ENCODE data around the gene CPD.
A peak's percentile ranks its signal among the peaks of the same experiment; 100 is the strongest.
"Not testable (repeated sequence)": the region's sequence is repeated elsewhere in the genome, so short reads cannot be mapped to it uniquely, and the experiment has no call there.

Gene CPD

DNA sequence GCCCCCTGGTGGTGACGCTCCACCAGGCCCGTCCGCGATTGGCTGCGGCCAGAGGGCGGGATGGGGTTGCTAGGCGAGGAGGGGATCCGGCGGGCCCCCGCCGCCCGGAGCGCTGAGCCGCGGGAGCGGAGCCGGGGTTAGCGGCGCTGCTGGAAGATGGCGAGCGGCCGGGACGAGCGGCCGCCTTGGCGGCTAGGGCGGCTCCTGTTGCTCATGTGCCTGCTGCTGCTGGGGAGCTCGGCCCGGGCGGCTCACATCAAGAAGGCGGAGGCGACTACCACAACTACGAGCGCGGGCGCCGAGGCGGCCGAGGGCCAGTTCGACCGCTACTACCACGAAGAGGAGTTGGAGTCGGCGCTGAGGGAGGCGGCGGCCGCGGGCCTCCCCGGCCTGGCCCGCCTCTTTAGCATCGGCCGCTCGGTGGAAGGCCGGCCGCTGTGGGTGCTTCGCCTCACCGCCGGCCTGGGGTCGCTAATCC, at the start of gene CPD:
CPD (plus strand) TSS at position 103 of the 478 bp plus-strand sequence; CDS start at position 157, 54 bp downstream.
- peak; percentile 93 for DNase-seq

DNA sequence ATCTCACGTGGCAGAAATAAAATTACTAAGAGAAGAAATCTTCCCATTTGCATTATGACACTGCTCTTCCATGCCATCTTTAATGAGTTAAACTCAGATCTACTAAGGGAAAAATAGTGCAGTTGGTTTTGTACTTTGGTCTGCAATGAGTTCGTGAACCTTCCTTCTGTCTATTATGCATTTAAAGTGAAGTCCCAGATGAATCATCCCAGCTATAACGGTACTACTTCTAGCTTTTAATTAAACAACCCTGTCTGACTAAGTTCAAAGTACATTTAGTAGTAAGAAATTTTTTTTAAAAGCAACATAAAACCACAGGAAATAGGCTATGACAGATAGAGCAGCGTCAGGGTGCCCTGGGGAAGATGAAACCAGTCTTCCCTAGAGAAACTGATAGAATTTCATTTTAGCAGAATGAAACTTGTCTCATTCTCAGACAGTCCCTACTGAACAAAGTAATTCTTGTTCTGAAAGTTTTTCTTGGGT, 46.6 kb upstream of the CPD start:
- no peak for DNase-seq

DNA sequence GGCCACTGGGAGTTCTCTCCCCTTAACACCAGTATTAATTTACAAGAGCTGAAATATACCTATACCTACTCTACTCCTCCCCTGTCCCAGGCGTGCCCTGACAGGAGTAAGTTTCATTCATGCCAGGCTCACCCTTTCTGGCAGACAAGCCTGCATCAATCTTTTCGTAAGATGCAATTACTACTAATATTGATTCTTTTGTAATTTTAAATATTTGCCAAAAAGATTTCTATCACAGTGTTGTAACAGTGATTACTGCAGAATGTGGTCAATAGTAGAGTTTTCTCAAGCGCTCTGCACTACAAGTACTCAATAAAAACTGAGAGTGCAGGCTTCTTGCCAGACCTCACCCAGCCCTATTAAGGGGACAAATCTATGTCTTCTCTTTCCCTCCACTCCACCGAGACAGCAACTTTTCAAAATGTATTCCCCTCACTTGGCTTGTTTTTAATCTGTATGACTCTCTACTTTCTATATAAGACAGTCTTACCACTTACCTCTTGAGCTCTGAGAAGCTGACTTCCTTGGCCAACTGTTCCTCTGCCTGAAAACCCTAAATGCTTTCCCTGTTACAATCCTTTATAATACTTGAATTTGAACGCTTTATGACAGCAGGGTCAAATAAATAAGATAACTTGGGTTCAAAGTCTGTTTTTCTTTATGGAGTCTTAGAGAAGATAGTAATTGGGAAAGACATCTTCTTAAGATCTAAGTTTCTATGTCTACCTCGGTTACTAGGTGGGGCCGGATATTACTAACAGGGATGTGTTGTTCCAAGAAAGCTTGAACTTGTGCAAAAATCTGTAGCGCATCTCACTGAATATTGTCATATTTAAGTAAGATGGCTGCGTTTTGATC, 45.0 kb upstream of the CPD start, which contains the start of gene TMIGD1:
TMIGD1 (minus strand) TSS at position 555 of the 858 bp plus-strand sequence. CDS start 1,924 bp downstream, outside the sequence.
- no peak for DNase-seq

DNA sequence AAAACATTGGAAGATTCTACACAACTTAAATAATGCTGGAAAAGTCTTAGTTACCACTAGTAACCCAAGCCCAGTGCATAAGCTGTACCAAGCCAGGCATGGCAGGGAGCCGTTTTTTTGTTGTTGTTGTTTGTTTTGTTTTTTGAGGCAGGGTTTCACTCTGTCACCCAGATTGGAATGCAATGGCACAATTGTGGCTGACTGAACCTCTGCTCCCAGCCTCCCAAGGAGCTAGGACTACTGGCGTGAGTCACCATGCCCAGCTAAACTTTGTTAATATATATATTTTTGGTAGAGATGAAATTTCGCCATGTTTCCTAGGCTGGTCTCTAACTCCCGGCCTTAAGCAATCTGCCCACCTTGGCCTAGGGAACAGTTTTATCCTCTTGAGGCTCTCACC, 44.3 kb upstream of the CPD start:
- DNase-seq: no peak

DNA sequence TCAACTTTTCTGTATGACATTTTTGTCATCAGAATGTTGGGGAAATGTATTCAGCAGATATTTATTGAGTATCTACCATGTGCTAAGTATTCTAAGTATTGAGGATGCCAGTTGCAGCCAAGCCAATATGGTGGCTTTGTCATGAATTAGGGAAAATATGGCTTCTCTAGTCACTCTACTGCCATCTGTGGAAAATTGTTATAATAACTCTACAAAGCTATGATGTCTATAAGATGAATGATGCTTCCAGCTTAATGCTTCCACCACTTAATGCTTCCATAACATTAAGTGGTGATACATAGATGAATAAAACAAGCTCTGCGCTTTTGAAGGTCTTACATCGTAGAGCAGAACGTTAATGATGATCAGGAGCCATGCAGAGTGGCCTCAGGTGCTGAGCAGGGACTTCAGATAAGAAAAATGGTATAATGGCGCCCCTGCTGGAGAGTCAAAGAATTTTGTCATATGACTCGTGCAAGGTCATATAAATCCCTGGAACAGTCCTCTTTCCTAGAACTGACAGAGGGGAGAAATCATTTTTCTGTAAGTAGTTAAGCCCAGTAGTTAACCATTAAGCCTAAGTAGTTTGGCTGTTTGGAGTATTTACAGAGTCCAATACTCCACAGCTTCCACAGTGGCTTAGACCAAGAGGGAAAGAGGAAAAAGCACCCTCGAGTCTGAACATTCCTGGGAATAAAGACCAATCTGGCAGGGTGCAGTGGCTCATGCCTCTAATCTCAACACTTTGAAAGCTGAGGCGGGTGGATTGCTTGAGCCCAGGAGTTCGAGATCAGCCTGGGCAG, 42.2 kb upstream of the CPD start:
- peak; percentile 38 for DNase-seq

DNA sequence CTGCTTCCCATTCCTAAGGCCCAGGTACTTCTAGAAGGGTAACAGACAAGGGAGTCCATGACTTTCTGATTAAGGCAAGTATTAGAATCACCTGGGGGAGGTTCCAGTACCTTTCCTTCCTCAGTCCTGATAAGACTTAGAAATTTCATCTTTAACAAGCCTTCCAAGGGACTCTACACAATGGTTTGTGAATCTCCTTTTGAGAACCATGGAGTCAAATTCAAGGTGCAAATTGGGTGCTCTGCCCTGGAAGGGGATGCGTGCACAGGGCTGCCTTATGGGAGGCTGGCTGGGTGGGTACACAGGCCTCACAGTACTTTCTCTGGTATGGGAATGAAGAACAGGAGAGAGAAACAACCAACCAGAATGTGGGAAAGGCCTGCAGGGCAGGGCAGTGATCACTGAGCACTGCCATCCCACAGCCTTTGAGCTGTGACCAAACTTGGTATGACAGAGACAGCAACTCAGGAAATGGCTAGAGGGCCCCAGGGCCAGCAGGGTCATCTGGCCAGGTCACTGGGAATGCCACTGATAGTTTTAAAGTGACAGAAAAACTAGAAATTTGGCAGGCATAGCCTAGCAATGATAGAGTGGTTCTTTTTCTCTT, 41.2 kb upstream of the CPD start:
- no peak for DNase-seq

DNA sequence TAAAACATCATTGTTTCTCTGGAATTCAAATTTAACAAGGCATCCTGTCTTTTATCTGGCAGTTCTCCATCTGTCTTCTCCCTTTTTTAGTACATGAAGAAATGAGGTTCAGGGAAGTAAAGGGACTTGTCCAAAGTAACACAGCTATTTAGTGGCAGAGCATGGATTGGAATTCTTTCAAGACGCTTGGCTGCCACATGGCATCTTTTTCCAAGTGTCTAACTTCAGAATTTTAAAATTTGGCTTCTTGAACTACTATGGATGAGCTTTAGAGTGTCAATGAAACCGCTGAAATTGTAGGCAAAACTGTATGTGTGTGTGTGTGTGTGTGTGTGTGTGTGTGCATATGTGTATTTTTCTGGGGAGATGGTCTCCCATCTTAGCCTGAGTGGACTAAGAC, 39.6 kb upstream of the CPD start:
- no peak for DNase-seq

DNA sequence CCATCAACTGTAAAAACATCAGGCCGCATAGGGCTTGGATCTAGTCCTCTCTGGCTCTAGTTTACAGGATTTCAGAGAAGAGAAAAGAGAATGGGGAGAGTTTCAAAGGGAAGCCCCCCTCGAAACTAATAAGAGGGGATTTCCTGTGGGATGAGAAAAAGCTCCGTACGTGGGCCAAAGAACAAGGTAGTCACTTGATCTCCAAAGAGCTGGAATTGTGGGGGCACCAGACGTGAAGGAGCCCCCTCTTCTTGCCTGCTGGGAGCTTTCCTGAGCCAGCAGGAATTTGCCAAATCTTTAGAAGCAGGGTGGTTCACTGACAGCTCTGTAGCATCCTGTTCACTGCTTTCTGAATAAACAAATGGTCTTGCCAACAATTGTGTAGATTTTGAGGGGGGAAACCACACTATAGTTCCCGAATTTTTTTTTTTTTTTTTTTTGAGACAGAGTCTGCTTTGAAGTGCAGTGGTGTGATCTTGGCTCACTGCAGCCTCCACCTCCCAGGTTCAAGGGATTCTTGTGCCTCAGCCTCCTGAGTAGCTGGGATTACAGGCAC, 37.8 kb upstream of the CPD start:
- no peak for DNase-seq

DNA sequence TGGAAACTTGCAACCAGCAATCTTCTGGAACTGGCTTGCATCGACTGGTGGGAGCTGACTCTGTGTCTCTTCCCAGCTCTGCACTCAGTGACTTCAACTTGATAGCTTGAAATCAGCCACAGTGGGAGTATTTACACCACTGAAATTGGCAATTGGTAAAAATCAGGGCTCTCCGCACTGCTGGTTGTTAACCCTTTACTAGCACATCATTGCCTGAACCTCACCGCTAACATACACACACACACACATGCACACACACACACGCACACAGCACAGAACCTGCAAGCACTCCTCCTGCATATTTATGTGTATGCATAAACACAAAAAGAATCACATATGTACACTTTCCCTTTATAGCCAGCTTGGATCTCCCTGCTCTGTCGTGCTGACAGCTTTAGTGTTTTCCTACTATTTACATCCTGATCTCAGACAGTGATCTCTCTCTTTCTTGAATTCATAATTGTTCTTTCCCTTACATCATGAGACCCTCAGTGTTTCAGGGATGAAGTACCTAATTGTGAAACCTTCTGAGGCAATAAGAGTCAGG, 37.0 kb upstream of the CPD start:
- DNase-seq: no peak

DNA sequence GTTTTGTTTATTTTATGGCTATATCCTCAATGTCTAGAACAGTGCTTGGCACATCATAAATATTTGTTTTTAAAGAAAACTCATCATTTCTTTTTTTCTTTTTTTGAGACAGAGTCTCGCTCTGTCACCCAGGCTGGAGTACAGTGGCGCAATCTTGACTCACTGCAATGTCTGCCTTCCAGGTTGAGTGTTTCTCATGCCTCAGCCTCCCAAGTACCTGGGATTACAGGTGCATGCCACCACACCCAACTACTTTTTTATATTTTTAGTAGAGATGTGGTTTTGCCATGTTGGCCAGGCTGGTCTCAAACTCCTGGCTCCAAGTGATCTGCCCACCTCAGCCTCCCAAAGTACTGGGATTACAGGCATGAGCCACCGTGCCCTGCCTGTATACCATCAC, 35.5 kb upstream of the CPD start:
- DNase-seq: not testable (repeated sequence)

DNA sequence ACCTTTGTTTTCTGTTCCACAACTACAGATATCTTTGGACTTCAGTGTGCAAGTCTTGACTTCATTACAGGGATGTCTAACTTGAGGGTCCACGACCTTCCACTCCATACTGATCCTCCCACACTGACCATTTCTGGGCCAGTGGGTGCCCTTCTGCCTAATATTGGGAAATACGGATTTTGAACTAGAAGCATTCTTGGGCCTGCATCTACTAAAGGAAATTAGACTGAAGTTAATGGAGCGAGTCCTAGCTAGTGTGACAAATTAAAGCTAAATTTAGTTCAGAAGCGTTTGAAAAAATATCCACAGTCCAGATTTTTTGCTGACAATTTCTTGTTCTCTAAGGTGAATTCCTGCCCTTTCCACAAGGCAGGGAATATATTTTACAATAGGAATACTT, 34.9 kb upstream of the CPD start:
- DNase-seq: no peak

DNA sequence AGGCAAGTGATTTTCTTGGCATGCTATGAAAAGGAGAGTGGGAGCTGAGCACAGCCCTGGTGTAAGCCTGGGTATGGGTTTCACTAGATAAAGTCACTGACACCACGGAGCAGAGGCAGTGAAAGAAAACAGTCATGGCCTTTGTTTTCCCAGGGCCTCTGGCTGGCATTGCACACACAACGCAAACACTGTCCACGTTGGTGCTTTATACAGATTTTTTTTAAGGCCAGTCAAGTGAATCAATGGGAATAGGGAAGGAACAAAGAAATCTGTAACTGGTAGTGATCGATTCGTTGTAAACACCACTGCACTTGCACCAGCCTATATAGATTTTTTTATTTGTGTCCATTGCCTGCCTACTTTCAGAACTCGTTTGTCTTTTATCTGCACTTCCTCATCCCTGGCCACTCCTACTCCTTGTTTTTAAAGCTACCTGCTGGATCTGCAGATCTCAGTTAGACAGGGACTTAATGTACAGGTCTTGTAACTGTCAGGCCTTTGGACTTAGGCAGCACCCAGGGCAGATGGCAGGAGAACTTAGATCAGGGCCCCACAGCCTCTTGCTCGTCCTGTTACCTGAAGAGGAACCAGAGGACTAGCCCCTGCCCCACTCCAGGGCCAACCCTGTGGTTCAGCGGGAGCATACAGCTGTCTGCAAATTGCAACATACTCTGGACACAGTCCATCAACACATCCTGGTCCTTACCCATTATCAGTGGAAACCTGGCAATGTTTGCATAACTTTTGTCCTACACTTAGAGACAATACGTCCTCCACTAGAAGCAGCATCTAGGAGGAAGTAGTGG, 34.2 kb upstream of the CPD start:
- DNase-seq: peak; percentile 38

DNA sequence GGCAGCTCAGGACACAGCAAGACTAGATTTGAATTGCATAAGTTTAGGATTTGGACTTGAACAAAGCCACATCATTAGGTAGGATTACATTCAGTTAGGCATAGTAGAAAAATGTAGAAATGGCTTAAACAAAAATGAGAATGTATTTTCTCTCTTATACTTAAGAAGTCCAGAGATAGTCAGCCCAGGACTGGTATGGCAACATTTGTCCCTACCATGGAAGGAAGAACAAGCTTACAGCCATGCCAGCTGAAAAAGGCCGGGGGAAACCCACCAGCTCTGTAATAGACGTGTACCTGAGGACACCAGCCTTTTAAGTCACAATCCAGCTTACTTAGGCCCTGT, 33.7 kb upstream of the CPD start:
- DNase-seq: no peak

DNA sequence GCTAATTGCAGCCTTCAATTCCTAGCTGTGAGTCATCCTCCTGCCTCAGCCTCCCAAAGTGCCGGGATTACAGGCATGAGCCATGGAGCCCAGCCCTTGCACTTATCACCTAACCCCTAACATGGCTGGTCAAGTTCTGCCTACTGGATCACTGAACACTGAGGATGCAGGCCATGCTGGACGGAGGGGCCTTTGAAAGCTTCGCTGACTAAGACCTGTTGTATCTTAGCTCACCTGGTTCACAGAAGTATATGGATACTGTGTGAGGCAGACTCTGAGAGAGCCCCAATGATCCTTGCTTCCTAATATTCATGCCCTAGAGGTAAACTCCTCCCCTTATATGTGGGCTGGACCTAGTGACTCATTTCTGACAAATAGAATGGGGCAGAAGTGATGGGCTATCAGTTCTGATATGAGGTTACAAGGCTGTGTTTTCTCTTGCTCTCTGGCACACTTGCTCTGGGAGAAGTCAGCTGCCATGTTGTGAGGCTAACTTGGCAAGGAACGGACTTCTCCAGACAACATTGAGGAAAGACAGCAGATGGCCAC, 33.1 kb upstream of the CPD start:
- no peak for DNase-seq

DNA sequence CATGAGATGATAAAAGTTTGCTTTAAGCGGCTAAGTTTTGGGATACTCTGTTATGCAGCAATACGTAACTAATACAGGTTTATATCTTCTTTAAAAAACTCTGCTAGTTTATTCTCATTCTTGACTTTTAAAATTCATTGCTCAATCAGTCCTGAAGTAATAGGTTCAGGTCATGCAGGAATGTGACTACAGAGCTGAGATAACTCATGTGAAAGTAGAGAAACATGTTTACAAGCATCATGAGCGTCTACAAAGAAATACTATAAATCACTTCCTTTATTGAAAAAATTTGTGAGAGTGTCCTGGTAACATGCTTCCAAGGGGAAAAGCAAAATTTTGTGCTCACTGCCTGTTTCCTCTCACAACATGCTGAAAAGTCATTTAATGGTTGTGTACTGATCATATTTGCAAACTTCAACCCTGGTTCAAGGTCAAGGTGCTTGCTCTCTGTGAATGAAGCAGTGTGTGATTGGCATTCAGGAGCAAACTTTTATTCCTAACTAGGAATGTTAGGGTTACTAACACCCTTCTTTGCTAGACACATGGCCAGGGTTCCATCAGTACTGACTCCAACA, 32.4 kb upstream of the CPD start:
- DNase-seq: no peak

DNA sequence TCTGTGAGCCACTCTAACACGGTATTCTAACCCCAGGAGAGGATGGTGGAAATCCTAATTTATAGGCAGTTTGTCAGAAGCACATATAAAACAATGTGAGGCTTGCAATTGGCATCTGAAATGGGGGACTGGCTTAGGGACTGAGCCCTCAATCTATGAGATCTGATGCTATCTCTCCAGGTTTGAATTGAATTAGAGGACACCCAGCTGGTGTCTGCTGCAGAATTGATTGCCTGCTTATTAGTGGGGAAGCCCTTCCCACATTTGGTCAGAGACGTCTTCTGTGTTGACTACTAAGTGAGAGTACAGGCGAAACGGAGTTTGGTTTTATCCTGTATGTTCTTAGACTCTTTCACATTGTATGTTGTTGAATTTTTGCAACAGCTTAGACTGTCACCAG, 31.2 kb upstream of the CPD start:
- no peak for DNase-seq

DNA sequence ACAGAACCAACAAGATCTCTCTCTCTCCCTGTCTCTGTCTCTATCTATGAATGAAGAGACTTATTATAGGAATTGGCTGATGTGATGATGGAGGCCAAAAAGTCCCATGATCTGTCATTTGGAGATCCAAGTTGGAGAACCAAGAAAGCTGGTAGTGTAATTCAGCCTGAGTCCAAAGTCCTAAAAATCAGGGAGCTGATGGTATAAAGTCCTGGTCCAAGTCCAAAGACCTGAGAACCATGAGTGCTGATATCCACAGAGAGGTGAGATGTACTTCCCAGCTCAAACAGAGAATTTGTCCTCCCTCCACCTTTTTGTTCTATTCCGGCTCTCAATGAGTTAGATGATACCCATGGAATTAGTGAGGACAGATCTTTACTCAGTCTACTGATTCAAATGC, 29.5 kb upstream of the CPD start:
- DNase-seq: no peak

DNA sequence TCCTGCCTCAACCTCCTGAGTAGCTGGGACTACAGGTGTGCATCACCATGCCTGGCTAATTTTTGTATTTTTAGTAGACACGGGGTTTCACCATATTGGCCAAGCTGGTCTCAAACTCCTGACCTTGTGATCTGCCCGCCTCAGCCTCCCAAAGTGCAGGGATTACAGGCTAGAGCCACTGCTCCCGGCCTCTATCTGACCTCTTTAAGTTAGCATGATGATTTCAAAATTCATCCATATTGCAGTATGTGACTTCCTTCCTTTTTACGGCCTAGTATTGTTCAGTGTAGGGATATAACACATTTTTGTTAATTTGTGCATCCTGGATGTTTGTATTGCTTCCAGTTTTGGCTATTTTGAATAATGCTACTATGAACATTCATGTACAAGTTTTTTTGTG, 27.5 kb upstream of the CPD start:
- not testable (repeated sequence) for DNase-seq

DNA sequence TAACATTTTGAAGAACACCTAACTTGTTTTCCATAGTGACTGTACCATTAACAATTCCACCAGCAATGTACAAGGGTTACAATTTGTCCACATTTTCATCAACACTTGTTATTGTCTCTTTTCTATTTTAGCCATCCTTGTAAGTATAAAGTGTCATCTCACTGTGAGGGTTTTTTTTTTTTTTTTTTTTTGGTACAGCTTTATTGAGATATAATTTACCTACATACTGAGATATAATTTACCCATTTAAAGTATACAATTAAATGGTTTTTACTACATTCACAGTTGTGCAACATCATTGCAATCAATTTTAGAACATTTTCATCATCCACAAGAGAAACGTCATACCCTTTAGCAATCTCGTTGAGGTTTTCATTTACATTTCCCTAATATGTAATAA, 27.0 kb upstream of the CPD start:
- no peak for DNase-seq

DNA sequence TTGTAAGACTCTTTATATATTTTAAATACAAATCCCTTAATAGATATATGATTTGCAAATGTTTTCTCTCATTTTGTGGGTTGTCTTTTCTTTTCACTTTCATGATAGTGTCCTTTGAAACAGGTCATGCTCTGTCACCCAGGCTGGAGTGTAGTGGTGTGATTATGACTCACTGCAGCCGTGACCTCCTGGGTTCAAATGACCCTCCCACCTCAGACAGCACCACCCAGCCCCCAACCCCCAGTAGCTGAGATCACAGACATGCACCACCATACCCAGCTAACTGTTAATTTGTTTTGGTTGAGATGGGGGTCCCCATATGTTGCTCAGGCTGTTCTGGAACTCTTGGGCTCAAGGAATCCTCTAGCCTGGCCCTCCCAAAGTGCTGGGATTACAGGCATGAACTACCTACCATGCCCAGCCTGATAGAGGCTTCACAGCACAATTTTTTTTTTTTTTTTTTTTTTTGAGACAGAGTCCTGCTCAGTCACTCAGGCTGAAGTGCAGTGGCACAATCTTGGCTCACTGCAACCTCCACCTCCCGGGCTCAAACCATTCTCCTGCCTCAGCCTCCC, 26.4 kb upstream of the CPD start:
- DNase-seq: no peak

DNA sequence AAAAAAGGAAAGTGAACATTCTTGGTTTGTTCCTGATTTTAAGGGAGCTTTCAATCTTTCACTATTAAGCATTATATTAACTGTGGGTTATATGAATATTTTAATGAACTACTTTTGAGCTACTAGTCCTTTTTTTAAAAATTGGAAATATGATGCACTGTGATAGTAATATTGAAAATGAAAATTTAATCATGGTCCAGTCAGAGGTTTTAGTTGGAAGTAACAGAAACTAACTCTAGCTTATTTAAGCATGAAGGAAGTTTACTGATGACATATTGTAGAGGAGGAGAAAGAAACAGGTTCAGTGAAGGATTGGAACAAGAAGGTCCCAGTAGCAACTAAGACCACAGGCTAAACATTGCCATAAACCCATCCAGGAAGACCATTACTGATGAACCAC, 24.0 kb upstream of the CPD start:
- no peak for DNase-seq
